ENCODE measurements around the gene MLH3. TPM values are rescaled to one million over a fixed set of nuclear protein-coding genes. Genes with fewer than 3 reads are reported as not detected.

Gene MLH3
- polyA plus RNA-seq, 3 donors = 3.4 to 6.3 (median 5.1) TPM

DNA sequence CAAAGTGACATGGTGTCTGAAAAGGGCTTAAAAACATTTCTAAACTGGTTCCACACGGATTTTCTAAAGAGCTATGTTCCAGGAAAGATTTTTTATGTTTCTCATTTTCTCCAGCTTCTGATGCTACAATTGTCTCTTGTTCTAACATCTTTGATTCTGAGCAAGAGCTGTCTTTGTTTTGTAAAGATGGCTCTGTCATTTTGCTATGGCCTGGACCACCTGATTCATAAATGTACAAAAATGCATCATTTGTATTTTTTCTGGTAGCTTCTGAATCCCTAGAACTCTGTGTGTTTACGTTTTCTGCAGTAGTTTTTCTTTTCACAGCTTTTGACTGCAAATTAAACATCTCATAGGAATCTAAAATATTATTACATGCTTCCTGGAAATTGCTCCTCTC is 3.2 kb downstream of the MLH3 start:
- no peaks in the 10 kb centered on the region for H4K20me1 ChIP-seq (ENCODE audit: insufficient read depth, low read length)
- H3K27ac Mint-ChIP-seq = no peak overlapping the region
- H2AFZ ChIP-seq (ENCODE audit: insufficient read depth, low read depth, low read length, poor library complexity, severe bottlenecking) = no peak overlapping the region
- no peaks in the 10 kb centered on the region for H3K27me3 Mint-ChIP-seq (ENCODE audit: low read depth in 3 of 3)
- TF ChIP-seq, protein P1, sequence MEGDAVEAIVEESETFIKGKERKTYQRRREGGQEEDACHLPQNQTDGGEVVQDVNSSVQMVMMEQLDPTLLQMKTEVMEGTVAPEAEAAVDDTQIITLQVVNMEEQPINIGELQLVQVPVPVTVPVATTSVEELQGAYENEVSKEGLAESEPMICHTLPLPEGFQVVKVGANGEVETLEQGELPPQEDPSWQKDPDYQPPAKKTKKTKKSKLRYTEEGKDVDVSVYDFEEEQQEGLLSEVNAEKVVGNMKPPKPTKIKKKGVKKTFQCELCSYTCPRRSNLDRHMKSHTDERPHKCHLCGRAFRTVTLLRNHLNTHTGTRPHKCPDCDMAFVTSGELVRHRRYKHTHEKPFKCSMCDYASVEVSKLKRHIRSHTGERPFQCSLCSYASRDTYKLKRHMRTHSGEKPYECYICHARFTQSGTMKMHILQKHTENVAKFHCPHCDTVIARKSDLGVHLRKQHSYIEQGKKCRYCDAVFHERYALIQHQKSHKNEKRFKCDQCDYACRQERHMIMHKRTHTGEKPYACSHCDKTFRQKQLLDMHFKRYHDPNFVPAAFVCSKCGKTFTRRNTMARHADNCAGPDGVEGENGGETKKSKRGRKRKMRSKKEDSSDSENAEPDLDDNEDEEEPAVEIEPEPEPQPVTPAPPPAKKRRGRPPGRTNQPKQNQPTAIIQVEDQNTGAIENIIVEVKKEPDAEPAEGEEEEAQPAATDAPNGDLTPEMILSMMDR (IDR thresholded peaks at IDR 0.05) = no peak
- H3K9me3 Mint-ChIP-seq = no peaks in the 10 kb centered on the region
- H3K27me3 ChIP-seq (ENCODE audit: control insufficient read depth in 2 of 2, insufficient read depth in 2 of 2, low read length in 2 of 2) = no peaks in the 10 kb centered on the region
- H3K36me3 ChIP-seq (replicated peaks in 1 of 2; ENCODE audit: control insufficient read depth in 1 of 2, insufficient read depth in 2 of 2, low read length in 2 of 2) = peaks cover 1 to 4% of the 10 kb centered on the region in 2 donors
- no peak overlapping the region for H3K4me2 ChIP-seq (replicated peaks; ENCODE audit: extremely low read depth, low read length, poor library complexity, severe bottlenecking)
- peaks cover 36% of the 10 kb centered on the region for H3K4me1 Mint-ChIP-seq
- peaks cover 20% of the 10 kb centered on the region for H3K79me2 ChIP-seq (ENCODE audit: insufficient read depth, low read length)
- H3K4me3 Mint-ChIP-seq = no peak overlapping the region
- H3K9ac ChIP-seq (ENCODE audit: insufficient read depth, low read length, poor library complexity, severe bottlenecking) = no peak overlapping the region
- peaks cover 10 to 19% of the 10 kb centered on the region in 2 donors for H3K36me3 Mint-ChIP-seq
- intact Hi-C loops (cut with micrococcal nuclease) = no loop called here
- H3K9me3 ChIP-seq (replicated peaks in 1 of 2; ENCODE audit: control insufficient read depth in 1 of 2, insufficient read depth in 1 of 2, low read length in 2 of 2) = no peaks in the 10 kb centered on the region
- H3K27ac ChIP-seq (ENCODE audit: low read depth in 1 of 2, low read length in 2 of 2) = no peak overlapping the region
- peaks cover 29 to 33% of the 10 kb centered on the region in 2 donors for H3K4me1 ChIP-seq (ENCODE audit: control insufficient read depth in 1 of 2, insufficient read depth in 2 of 2, low read length in 2 of 2)
- WGBS (ENCODE audit: insufficient coverage) = 100% methylated on average over 1 of the region's 2 CpGs
- no peak overlapping the region for H3K4me3 ChIP-seq (replicated peaks in 1 of 3; ENCODE audit: low read depth in 2 of 3, low read length in 3 of 3)
- no peak for DNase-seq

DNA sequence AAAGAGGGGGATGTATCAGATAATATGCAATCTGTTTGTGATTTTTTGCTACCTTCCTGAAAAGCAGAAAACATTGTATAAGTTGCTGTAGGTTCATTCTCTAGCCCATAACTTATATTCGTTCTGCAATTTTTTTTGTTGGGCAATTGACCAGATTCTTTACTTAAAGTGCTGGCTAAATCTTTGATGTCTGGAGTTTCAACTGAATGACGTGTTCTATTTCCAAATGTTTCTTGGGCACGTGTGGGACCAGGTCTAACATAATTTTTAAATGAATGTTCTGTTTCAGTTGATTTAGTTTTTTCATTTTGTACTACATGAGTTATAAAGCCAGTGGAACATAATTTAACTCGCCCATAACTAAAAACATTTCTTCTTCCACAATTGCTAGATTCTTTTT is 3.8 kb downstream of the MLH3 start:
- Mint-ChIP-seq H3K4me3 (no peak overlapping the region), H3K27me3 (ENCODE audit: low read depth in 3 of 3) (no peaks in the 10 kb centered on the region), H3K9me3 (no peaks in the 10 kb centered on the region), H3K27ac (no peak overlapping the region), H3K4me1 (peaks cover 36% of the 10 kb centered on the region), H3K36me3 (peaks cover 11 to 19% of the 10 kb centered on the region in 2 donors)
- no peaks in the 10 kb centered on the region for H3K27me3 ChIP-seq (ENCODE audit: control insufficient read depth in 2 of 2, insufficient read depth in 2 of 2, low read length in 2 of 2)
- H3K9me3 ChIP-seq (replicated peaks in 1 of 2; ENCODE audit: control insufficient read depth in 1 of 2, insufficient read depth in 1 of 2, low read length in 2 of 2) = no peaks in the 10 kb centered on the region
- H3K4me2 ChIP-seq (replicated peaks; ENCODE audit: extremely low read depth, low read length, poor library complexity, severe bottlenecking) = no peak overlapping the region
- intact Hi-C loops (cut with micrococcal nuclease) = no loop called here
- H3K4me1 ChIP-seq (ENCODE audit: control insufficient read depth in 1 of 2, insufficient read depth in 2 of 2, low read length in 2 of 2) = peaks cover 29 to 33% of the 10 kb centered on the region in 2 donors
- no peak overlapping the region for H3K9ac ChIP-seq (ENCODE audit: insufficient read depth, low read length, poor library complexity, severe bottlenecking)
- no peak overlapping the region for H3K27ac ChIP-seq (ENCODE audit: low read depth in 1 of 2, low read length in 2 of 2)
- TF ChIP-seq, protein P1 (IDR thresholded peaks at IDR 0.05) = no peak
- H3K36me3 ChIP-seq (replicated peaks in 1 of 2; ENCODE audit: control insufficient read depth in 1 of 2, insufficient read depth in 2 of 2, low read length in 2 of 2) = peaks cover 5 to 10% of the 10 kb centered on the region in 2 donors
- H3K79me2 ChIP-seq (ENCODE audit: insufficient read depth, low read length) = peaks cover 20% of the 10 kb centered on the region
- H3K4me3 ChIP-seq (replicated peaks in 1 of 3; ENCODE audit: low read depth in 2 of 3, low read length in 3 of 3) = no peak overlapping the region
- no peak for DNase-seq
- 100% methylated on average over 2 of the region's 4 CpGs for WGBS (ENCODE audit: insufficient coverage)
- H4K20me1 ChIP-seq (ENCODE audit: insufficient read depth, low read length) = no peaks in the 10 kb centered on the region
- H2AFZ ChIP-seq (ENCODE audit: insufficient read depth, low read depth, low read length, poor library complexity, severe bottlenecking) = no peak overlapping the region

Data from CD14-positive monocyte (primary cell).